Naive B cell (primary cell): ENCODE results near the gene EDN2. TPM values are rescaled to one million over a fixed set of nuclear protein-coding genes. Genes with fewer than 3 reads are reported as not detected.

Source experiments
- ATAC-seq, 2 donors: fragments of 150-1000 bp; cut with Tn5 transposase; 2 replicates each; pipeline ENCODE4 v1.10.0; 2021; ENCODE audit warnings: low read depth in 2 of 2, mild to moderate bottlenecking in 2 of 2, moderate library complexity in 2 of 2
- DNase-seq: peaks from one replicate; pipeline ENCODE4 v3.0.0; 2022
- H3K27ac Mint-ChIP-seq, 6 donors: one replicate each; pipeline ENCODE4 v1.8.0; 2020 to 2022; ENCODE audit warnings: mild to moderate bottlenecking in 6 of 6, mixed read lengths in 6 of 6, moderate library complexity in 5 of 6, inconsistent platforms in 2 of 6
- H3K27me3 Mint-ChIP-seq, 3 donors: one replicate each; pipeline ENCODE4 v1.8.0; 2021 to 2022; ENCODE audit warnings: mixed read lengths in 3 of 3, mild to moderate bottlenecking in 1 of 3
- H3K36me3 Mint-ChIP-seq, 2 donors: one replicate each; pipeline ENCODE4 v1.8.0; 2020 to 2022; ENCODE audit warnings: mixed read lengths in 2 of 2, inconsistent platforms in 1 of 2, mild to moderate bottlenecking in 1 of 2
- H3K4me1 Mint-ChIP-seq, 3 donors: one replicate each; pipeline ENCODE4 v1.8.0; 2020 to 2022; ENCODE audit warnings: mixed read lengths in 3 of 3, inconsistent platforms in 1 of 3, mild to moderate bottlenecking in 1 of 3, moderate library complexity in 1 of 3
- H3K4me3 Mint-ChIP-seq, 8 donors: one replicate each; pipeline ENCODE4 v1.8.0; 2020 to 2022; ENCODE audit warnings: mild to moderate bottlenecking in 8 of 8, mixed read lengths in 8 of 8, moderate library complexity in 8 of 8, inconsistent platforms in 2 of 8
- H3K9me3 Mint-ChIP-seq, 7 donors: one replicate each; pipeline ENCODE4 v1.8.0; 2020 to 2022; ENCODE audit warnings: mixed read lengths in 7 of 7, mild to moderate bottlenecking in 5 of 7, inconsistent platforms in 2 of 7, moderate library complexity in 1 of 7
- polyA plus RNA-seq, 6 donors: library from polyadenylated mRNA; unstranded; fragments of 300-500 nt; fragmentation: Illumina TruSeq; gene quantifications; one replicate each; pipeline ENCODE4 v1.2.3, GENCODE V29; 2021; ENCODE audit warnings: low read depth in 6 of 6

EDN2 gene
- polyA plus RNA-seq, 6 donors from 2014 or later: not detected

- H3K4me3 Mint-ChIP-seq: no peak overlapping the region
- no peaks in the 10 kb centered on the region for H3K36me3 Mint-ChIP-seq
- no peaks in the 10 kb centered on the region for H3K4me1 Mint-ChIP-seq
- peaks cover 18 to 56% (median 56%) of the 10 kb centered on the region in 3 donors for H3K27me3 Mint-ChIP-seq
- ATAC-seq: no peak
- no peaks in the 10 kb centered on the region for H3K9me3 Mint-ChIP-seq
- H3K27ac Mint-ChIP-seq: no peak overlapping the region
- DNase-seq: no peak
Observed at GRCh38 chr1:41437011-41437355, 47.5 kb downstream of the EDN2 start.

DNA sequence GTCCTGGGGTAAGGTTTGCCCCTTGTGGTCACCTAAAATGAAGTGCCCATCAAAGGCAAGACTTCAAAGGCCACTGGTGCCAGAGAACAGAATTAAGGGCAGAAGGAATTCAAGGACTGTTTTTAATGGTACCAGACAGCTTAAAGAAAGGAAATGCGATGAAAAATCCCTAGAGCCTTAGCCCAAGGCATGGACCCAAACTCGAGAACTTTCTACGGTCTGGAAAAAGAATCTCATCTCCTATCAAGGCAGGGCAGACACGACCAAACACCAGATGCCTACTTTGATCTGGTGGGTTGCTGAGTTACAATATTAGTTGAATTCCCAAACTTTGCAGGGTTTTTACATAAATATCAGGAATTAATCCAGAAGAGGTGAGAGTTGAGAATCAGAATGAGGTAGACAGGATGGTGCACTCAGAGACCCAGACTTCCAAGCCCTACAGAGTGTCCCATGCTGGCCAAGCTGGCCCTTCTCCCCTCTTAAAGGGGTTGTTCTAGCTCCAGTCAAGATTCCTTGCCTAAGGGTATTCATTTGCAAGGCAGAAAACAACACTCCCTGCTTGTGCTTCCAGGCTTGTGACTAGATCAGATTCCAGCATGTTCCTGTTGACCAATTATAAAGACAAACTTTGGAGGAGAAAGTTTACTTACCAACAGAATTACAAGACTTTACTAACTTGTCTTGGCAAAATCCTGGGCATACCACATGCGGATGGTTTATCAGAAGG, 48.0 kb downstream of the EDN2 start:
- no peak for ATAC-seq
- H3K4me1 Mint-ChIP-seq: no peaks in the 10 kb centered on the region
- H3K27me3 Mint-ChIP-seq: peaks cover 18 to 58% (median 57%) of the 10 kb centered on the region in 3 donors
- H3K4me3 Mint-ChIP-seq: no peak overlapping the region
- H3K9me3 Mint-ChIP-seq: no peaks in the 10 kb centered on the region
- H3K27ac Mint-ChIP-seq: no peak overlapping the region
- no peaks in the 10 kb centered on the region for H3K36me3 Mint-ChIP-seq
- no peak for DNase-seq

GRCh38 chr1:41435570-41436178, 48.8 kb downstream of the EDN2 start:
- no peak overlapping the region for H3K27ac Mint-ChIP-seq
- H3K27me3 Mint-ChIP-seq: peaks cover 18 to 58% (median 57%) of the 10 kb centered on the region in 3 donors
- no peak overlapping the region for H3K4me3 Mint-ChIP-seq
- DNase-seq (no peak), ATAC-seq (no peak)
- no peaks in the 10 kb centered on the region for H3K9me3 Mint-ChIP-seq
- no peaks in the 10 kb centered on the region for H3K36me3 Mint-ChIP-seq
- no peaks in the 10 kb centered on the region for H3K4me1 Mint-ChIP-seq

DNA sequence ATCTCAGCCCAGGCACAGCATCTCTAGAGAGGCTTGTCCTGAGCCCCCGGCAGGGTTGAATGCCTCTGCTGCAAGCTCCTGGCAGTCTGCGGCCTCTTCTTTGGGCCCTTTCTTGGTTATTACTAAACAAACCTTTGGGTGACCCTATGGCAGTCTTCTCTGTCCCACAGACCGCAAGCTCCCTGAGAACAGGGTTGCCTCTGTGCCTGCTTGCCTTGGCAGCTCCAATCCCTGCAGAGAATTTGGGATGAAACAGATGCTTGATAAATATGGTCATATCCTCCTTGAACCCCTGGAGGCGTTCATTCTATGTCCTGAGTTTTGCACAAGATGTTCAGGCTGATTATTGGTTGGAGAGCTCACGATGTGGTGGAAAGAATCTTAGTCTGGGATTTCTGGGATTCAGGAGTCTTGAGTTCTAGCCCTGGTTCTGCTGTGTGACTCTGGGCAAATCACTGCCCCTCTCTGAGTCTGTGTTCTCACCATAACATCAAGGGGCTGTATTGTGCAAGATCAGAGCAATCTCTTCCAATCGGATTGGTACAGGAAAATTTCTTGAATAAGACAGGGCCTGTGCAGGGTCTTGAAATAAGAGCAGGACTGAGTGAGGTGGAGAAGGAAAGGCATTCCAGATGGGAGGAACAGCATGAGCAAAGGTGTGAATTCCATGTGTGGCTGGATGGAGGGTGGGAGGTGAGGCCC, 49.6 kb downstream of the EDN2 start:
- H3K4me1 Mint-ChIP-seq: no peaks in the 10 kb centered on the region

DNA sequence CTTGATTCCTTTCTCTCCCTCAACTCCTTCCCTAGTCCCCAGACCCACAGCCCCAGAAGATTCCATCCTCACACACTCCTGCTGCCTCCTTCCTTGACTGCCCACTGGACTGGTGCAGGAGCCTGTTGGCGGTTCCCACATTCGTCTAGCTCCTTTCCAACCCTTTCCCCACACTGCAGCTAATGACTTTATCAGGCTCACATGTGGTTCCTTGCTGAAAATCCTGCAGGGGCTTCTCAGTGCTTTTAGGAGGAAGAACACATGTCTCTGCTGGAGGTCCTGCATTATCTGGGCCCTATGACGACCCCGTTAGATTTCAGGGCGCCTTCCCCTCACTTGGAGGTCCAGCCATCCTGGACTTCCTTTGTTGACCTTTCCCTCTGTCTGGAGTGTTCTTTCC, 50.2 kb downstream of the EDN2 start:
- ATAC-seq: no peak
- no peak overlapping the region for H3K4me3 Mint-ChIP-seq

More for the DNA sequence above, 49.6 kb downstream of the EDN2 start:
- no peak overlapping the region for H3K4me3 Mint-ChIP-seq
- H3K36me3 Mint-ChIP-seq: no peaks in the 10 kb centered on the region
- peaks cover 18 to 57% (median 57%) of the 10 kb centered on the region in 3 donors for H3K27me3 Mint-ChIP-seq
- DNase-seq (no peak), ATAC-seq (no peak)
- no peaks in the 10 kb centered on the region for H3K9me3 Mint-ChIP-seq
- H3K27ac Mint-ChIP-seq: no peak overlapping the region

GRCh38 chr1:41433501-41433900, 51.0 kb downstream of the EDN2 start:
- H3K27me3 Mint-ChIP-seq: peaks cover 18 to 63% (median 55%) of the 10 kb centered on the region in 3 donors
- DNase-seq: no peak
- H3K36me3 Mint-ChIP-seq: no peaks in the 10 kb centered on the region
- ATAC-seq: no peak
- no peaks in the 10 kb centered on the region for H3K4me1 Mint-ChIP-seq
- H3K4me3 Mint-ChIP-seq: no peak overlapping the region
- no peak overlapping the region for H3K27ac Mint-ChIP-seq
- H3K9me3 Mint-ChIP-seq: no peaks in the 10 kb centered on the region

More for the DNA sequence above, 50.2 kb downstream of the EDN2 start:
- Mint-ChIP-seq H3K27ac (no peak overlapping the region), H3K27me3 (peaks cover 18 to 57% (median 53%) of the 10 kb centered on the region in 3 donors), H3K9me3 (no peaks in the 10 kb centered on the region), H3K36me3 (no peaks in the 10 kb centered on the region), H3K4me1 (no peaks in the 10 kb centered on the region)
- no peak for DNase-seq

DNA sequence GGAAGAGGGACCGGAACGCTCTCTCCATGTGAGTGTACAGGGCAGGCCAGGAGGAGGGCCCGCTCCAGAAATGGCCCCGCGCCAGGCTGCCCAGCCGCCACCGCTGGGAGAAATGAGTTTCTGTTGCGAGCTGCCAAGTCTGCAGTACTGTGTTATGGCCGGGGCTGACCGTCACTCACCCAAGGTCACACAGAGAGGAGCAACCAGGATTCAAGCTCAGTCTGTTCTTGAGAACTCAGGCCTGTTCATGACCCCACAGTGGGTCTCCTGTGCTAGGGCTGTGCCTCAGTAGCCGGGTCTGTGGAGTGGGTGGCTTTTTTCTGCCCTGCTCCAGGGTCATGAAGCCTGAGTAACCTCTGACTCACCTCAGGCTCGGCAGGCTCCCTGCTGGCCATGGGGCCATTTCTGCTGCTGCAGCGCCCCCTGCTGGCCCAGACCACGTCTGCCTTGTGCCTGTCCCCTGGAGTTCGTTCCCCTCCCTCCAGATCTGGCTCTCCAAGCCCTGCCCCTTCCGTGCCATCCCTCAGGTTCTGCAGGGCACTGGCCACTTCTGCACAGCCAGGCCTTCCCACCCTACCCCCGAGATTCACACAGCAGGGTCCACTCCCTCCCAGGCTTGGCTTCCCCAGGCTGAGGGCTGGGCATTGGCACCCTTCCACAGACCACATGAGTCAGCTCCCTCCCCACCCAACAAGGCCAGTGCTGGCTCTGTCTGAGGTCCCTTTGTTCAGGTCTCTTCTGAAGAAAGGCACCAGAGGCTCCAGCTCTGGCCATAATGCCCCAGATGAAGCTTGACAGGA, 51.8 kb downstream of the EDN2 start:
- no peaks in the 10 kb centered on the region for H3K4me1 Mint-ChIP-seq
- no peaks in the 10 kb centered on the region for H3K36me3 Mint-ChIP-seq
- no peak overlapping the region for H3K4me3 Mint-ChIP-seq
- DNase-seq (peak; percentile 39), ATAC-seq (peak in 1 of 2 donors; percentile 58)
- peaks cover 18 to 68% (median 63%) of the 10 kb centered on the region in 3 donors for H3K27me3 Mint-ChIP-seq
- no peak overlapping the region for H3K27ac Mint-ChIP-seq
- H3K9me3 Mint-ChIP-seq: no peaks in the 10 kb centered on the region

DNA sequence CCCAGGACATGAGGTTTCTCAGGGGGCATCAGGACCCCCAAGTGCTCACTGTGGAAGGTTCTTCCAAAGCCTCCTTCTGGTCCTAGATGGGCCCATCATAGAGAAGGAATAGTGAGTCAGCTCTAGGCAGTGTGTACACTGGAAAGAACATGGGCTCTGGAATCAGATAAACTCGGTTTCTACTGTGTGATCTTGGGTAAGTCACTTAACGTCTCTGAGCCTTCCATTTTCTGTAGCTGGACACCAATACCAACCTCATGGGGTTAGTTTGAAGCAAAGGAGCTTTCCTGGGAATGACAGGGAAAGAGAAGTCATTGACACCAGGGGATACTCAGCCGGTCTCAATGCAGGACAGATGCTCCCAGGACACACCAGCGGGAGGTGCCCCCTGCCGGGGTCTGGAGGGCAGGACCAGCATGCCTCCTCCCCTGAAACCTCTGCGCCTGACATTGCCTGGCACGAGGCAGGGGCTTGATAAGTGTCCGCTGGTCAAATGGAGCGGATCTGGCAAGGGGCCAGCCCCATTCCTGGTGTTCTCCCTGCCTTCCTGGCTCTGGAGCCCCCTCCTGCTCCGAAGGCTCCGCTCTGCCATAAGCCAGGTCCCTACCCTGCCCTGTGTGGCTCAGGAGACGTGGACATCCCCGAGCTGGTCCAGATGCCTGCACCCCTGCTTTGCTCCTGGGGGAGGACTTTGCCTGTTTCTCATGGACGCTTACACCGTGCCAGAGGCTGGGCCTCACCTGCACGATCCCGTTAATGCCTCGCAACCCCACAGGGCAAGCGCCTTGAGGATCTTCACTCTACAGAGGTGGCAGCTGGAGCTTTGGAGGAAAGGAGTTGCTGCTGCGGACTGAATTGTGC, 52.8 kb downstream of the EDN2 start:
- no peak for DNase-seq
- Mint-ChIP-seq H3K27me3 (peaks cover 12 to 59% (median 57%) of the 10 kb centered on the region in 3 donors), H3K4me1 (no peaks in the 10 kb centered on the region), H3K4me3 (peak overlapping the region in 1 of 8 donors; percentile 21), H3K9me3 (no peaks in the 10 kb centered on the region), H3K27ac (peak overlapping the region in 1 of 6 donors; percentile 37), H3K36me3 (no peaks in the 10 kb centered on the region)
- no peak for ATAC-seq

DNA sequence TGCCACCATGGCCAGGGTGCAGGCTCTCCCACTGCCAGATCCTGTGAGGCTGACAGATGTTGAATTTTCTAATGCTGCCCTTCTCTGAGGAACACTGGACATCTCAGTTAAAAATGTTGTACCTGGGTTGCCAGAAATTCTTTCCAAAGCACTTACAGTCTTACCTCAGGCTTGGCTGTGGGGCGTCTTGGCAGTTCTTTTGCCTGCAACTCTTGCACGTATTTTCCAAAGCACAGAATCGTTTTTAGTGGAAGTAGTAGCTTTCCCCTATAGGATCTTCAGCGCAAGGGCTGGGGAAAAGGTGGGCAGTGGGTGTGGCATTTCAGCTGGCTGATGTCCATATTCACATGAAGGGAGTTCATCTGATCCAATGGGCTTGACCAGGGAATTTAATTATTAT, 53.9 kb downstream of the EDN2 start:
- H3K36me3 Mint-ChIP-seq: no peaks in the 10 kb centered on the region
- no peaks in the 10 kb centered on the region for H3K4me1 Mint-ChIP-seq
- H3K27me3 Mint-ChIP-seq: peaks cover 8 to 48% (median 46%) of the 10 kb centered on the region in 3 donors
- no peak overlapping the region for H3K4me3 Mint-ChIP-seq
- no peak for DNase-seq
- H3K27ac Mint-ChIP-seq: no peak overlapping the region
- no peak for ATAC-seq
- H3K9me3 Mint-ChIP-seq: no peaks in the 10 kb centered on the region

DNA sequence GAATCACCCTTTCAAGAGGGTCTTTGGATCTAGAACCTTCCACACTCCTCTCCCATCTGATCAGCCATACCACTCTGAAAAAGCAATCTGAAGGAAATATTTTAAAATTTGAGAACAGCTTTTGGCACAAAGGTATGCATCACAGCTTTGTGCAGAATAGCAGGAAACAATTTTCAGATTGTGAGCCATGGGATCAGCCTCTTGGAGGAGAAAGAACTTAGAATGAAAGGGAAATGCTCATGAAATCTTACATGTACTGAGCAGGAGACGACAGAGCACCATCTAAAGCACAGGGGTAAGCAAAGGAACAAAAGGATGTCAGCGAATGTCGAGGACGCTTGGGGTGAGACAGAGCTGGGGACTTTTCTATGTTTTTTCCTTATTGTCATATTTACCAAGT, 54.4 kb downstream of the EDN2 start:
- no peak overlapping the region for H3K27ac Mint-ChIP-seq
- DNase-seq (no peak), ATAC-seq (no peak)
- H3K4me1 Mint-ChIP-seq: no peaks in the 10 kb centered on the region
- peaks cover 8 to 43% (median 41%) of the 10 kb centered on the region in 3 donors for H3K27me3 Mint-ChIP-seq
- H3K36me3 Mint-ChIP-seq: no peaks in the 10 kb centered on the region
- H3K9me3 Mint-ChIP-seq: no peaks in the 10 kb centered on the region
- H3K4me3 Mint-ChIP-seq: no peak overlapping the region

GRCh38 chr1:41429641-41430035, 54.8 kb downstream of the EDN2 start:
- no peak overlapping the region for H3K27ac Mint-ChIP-seq
- ATAC-seq: no peak
- no peak overlapping the region for H3K4me3 Mint-ChIP-seq
- H3K27me3 Mint-ChIP-seq: peaks cover 8 to 39% (median 37%) of the 10 kb centered on the region in 3 donors
- no peaks in the 10 kb centered on the region for H3K4me1 Mint-ChIP-seq
- no peaks in the 10 kb centered on the region for H3K9me3 Mint-ChIP-seq
- no peak for DNase-seq
- no peaks in the 10 kb centered on the region for H3K36me3 Mint-ChIP-seq
